ENCODE data around the gene TBXA2R. TPM values are rescaled to one million over a fixed set of nuclear protein-coding genes. Genes with fewer than 3 reads are reported as not detected.

The TBXA2R gene
- total and polyA plus RNA-seq, 2 experiments from 2014 or later: 0.42 to 0.73 TPM

- Histone ChIP-seq H3K79me2 (replicated peaks; ENCODE audit: insufficient read depth) (peaks cover 18% of the 10 kb centered on the region), H2AFZ (no peak overlapping the region)
Measured at GRCh38 chr19:3556423-3556977, 50.2 kb downstream of the TBXA2R start.

More at GRCh38 chr19:3556423-3556977, 50.2 kb downstream of the TBXA2R start:
- Histone ChIP-seq H4K20me1 (replicated peaks; ENCODE audit: insufficient read depth) (peaks cover 6% of the 10 kb centered on the region; the same call in 1 of the 2 replicates), H3K36me3 (ENCODE audit: insufficient read depth) (no peaks in the 10 kb centered on the region), H3K27ac (ENCODE audit: low read depth) (no peak overlapping the region), H3K4me2 (peak overlapping the region; percentile 86), H3K9me2 (ENCODE audit: insufficient read depth) (no peaks in the 10 kb centered on the region), H3K4me3 (peak overlapping the region; percentile 85), H3K4me1 (ENCODE audit: insufficient read depth) (no peaks in the 10 kb centered on the region; the same call in 1 of the 2 replicates), H3F3A (replicated peaks; ENCODE audit: low read depth) (no peaks in the 10 kb centered on the region), H3K27me3 (ENCODE audit: insufficient read depth) (peaks cover 10% of the 10 kb centered on the region; the same call in 1 of the 2 replicates)
- H3K4me1 Mint-ChIP-seq: peaks cover 7% of the 10 kb centered on the region
- no peaks in the 10 kb centered on the region; the same call in 2 of the 3 replicates for H3K36me3 Mint-ChIP-seq (ENCODE audit: low read depth)
- TF ChIP-seq STAT1 (IDR thresholded peaks at IDR 0.05; ENCODE audit: unreplicated experiment): no peak
- TF ChIP-seq CTCF (conservative IDR thresholded peaks at IDR 0.05; ENCODE audit: low read depth in 2 of 2): no peak
- TF ChIP-seq CREB1 (CRISPR knock-in tag; IDR thresholded peaks at IDR 0.05; ENCODE audit: low read depth): no peak
- TF ChIP-seq EZH2 (IDR thresholded peaks at IDR 0.05; ENCODE audit: low read depth, unreplicated experiment): no peak
- TF ChIP-seq ZNF331 (CRISPR knock-in tag; IDR thresholded peaks at IDR 0.05; ENCODE audit: low read depth): no peak
- TF ChIP-seq POLR2AphosphoS5 (IDR thresholded peaks at IDR 0.05; ENCODE audit: low read depth): no peak
- no peak for TF ChIP-seq REST (IDR thresholded peaks at IDR 0.05; ENCODE audit: unreplicated experiment)
- DNase-seq (ENCODE audit: low spot score) (no peak), ATAC-seq (no peak)
- peak overlapping the region; percentile 85 for H3K4me3 Mint-ChIP-seq
- no peaks in the 10 kb centered on the region for H3K9me3 Mint-ChIP-seq
- no peak overlapping the region; the same call in 1 of the 2 replicates for H3K27ac Mint-ChIP-seq
- peaks cover 18% of the 10 kb centered on the region for H3K27me3 Mint-ChIP-seq (ENCODE audit: insufficient read depth, low read depth, poor library complexity)

Data from GM23338 (cell line).